Measurements from ENCODE around the gene NXPE3.

Gene NXPE3

DNA sequence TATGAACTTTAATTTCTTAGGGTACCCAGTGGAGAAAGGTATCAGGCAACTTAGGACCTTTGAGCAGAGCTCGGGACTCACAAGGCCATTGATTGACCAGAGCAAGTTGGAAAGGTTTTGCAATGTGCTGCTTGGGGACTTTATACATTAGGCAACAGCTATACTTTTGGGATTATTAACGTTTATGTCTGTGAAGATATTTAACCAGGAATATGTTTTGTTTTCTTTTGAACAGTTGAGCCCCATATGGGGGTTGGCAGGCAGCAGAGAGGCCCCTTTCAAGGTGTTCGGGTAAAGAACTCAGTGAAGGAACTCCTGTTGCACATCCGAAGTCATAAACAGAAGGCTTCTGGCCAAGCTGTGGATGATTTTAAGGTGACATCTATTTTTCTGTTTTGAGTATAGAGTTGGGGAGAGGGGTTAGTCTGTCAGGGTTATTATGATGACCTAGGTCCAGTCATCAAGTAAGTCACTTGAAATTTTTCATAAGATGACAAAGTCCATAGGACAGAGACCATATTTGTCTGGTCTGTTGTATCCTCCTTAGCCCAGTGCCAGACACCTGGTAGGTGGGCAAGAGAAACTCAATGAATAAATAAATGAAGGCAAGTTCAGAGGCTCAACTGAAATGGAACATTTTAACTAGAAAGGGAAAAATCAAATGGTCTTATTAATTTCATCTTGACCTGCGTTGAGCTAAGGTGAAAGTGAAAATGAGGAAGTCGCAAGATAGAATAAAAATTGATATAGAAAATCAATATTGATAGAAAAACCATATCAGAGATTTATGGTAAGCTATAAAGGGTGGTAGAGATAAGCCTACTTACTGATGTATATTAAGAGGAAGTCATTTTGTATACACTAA is 73.1 kb downstream of the NXPE3 start:
- Histone ChIP-seq H3K27ac (no peak overlapping the region), H3K4me3 (ENCODE audit: low read depth, low read length) (no peak overlapping the region), H3K36me3 (peaks cover 13% of the 10 kb centered on the region), H3K9me3 (ENCODE audit: severe bottlenecking) (no peaks in the 10 kb centered on the region), H3K27me3 (ENCODE audit: insufficient read depth, low read depth, severe bottlenecking) (no peaks in the 10 kb centered on the region)
- DNase-seq: no peak
- TF ChIP-seq, protein P1, sequence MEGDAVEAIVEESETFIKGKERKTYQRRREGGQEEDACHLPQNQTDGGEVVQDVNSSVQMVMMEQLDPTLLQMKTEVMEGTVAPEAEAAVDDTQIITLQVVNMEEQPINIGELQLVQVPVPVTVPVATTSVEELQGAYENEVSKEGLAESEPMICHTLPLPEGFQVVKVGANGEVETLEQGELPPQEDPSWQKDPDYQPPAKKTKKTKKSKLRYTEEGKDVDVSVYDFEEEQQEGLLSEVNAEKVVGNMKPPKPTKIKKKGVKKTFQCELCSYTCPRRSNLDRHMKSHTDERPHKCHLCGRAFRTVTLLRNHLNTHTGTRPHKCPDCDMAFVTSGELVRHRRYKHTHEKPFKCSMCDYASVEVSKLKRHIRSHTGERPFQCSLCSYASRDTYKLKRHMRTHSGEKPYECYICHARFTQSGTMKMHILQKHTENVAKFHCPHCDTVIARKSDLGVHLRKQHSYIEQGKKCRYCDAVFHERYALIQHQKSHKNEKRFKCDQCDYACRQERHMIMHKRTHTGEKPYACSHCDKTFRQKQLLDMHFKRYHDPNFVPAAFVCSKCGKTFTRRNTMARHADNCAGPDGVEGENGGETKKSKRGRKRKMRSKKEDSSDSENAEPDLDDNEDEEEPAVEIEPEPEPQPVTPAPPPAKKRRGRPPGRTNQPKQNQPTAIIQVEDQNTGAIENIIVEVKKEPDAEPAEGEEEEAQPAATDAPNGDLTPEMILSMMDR (IDR thresholded peaks at IDR 0.05; ENCODE audit: low read depth, low read length): no peak

GRCh38 chr3:101852983-101853840 is 74.2 kb downstream of the NXPE3 start:
- Histone ChIP-seq H3K9me3 (ENCODE audit: severe bottlenecking) (no peaks in the 10 kb centered on the region), H3K27ac (no peak overlapping the region), H3K36me3 (peaks cover 21% of the 10 kb centered on the region), H3K4me3 (ENCODE audit: low read depth, low read length) (no peak overlapping the region), H3K27me3 (ENCODE audit: insufficient read depth, low read depth, severe bottlenecking) (no peaks in the 10 kb centered on the region)
- TF ChIP-seq, protein P1 (IDR thresholded peaks at IDR 0.05; ENCODE audit: low read depth, low read length): no peak
- no peak for DNase-seq

DNA sequence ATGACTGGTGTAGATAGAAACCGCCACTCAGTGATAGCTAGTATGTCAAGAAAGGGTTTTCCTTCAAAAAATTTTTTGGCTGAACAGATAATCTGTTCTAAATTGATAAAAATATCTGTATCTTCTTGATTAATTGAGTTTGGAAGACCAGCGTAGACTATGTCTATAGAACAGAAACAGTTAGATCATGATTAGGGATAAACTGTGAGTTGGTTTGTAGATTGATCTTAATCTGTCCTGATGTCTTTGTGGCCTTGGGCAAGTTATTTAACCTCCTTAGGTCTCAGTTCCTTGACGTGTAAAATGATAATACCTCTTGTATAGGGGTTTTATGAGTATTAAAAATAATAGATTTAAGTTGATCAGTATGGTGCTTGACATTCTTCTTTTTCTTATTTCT is 75.0 kb downstream of the NXPE3 start:
- H3K9me3 ChIP-seq (ENCODE audit: severe bottlenecking): no peaks in the 10 kb centered on the region
- TF ChIP-seq, protein P1 (IDR thresholded peaks at IDR 0.05; ENCODE audit: low read depth, low read length): no peak
- H3K36me3 ChIP-seq: peaks cover 21% of the 10 kb centered on the region
- DNase-seq: no peak
- no peak overlapping the region for H3K4me3 ChIP-seq (ENCODE audit: low read depth, low read length)
- H3K27me3 ChIP-seq (ENCODE audit: insufficient read depth, low read depth, severe bottlenecking): no peaks in the 10 kb centered on the region
- H3K27ac ChIP-seq: no peak overlapping the region

GRCh38 chr3:101854608-101855304 is 75.7 kb downstream of the NXPE3 start:
- DNase-seq: no peak
- H3K9me3 ChIP-seq (ENCODE audit: severe bottlenecking): no peaks in the 10 kb centered on the region
- H3K36me3 ChIP-seq: peaks cover 25% of the 10 kb centered on the region
- no peaks in the 10 kb centered on the region for H3K27me3 ChIP-seq (ENCODE audit: insufficient read depth, low read depth, severe bottlenecking)
- no peak overlapping the region for H3K4me3 ChIP-seq (ENCODE audit: low read depth, low read length)
- TF ChIP-seq, protein P1 (IDR thresholded peaks at IDR 0.05; ENCODE audit: low read depth, low read length): no peak
- no peak overlapping the region for H3K27ac ChIP-seq

DNA sequence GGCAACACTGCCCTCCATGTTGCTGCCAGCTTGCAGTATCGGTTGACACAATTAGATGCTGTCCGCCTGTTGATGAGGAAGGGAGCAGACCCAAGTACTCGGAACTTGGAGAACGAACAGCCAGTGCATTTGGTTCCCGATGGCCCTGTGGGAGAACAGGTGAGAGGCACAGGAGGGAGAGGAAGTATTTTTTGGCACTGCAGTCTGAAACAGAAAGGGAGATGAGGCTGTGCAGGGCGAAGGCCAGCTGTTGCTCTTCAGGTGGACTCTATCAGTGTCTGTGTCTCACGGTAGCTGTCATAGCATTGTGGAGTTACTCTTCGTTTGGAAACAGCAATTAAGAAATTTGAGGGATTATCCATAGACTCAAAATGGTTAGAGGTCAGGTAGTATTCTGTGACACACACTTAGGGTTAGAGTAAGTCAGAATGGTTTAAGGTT is 78.3 kb downstream of the NXPE3 start:
- no peak for DNase-seq
- Histone ChIP-seq H3K36me3 (peaks cover 25% of the 10 kb centered on the region), H3K27me3 (ENCODE audit: insufficient read depth, low read depth, severe bottlenecking) (no peaks in the 10 kb centered on the region), H3K9me3 (ENCODE audit: severe bottlenecking) (no peaks in the 10 kb centered on the region), H3K27ac (no peak overlapping the region), H3K4me3 (ENCODE audit: low read depth, low read length) (no peak overlapping the region)
- TF ChIP-seq, protein P1 (IDR thresholded peaks at IDR 0.05; ENCODE audit: low read depth, low read length): no peak
